HG03103 (cell line): ENCODE results near the gene ARPC2.

ENCODE experiments used
- ATAC-seq: cut with Tn5 transposase; IDR thresholded peaks from one replicate; pipeline ENCODE4 v1.9.1; 2021; ENCODE audit warnings: low read depth; ENCODE audit not compliant: unreplicated experiment

ARPC2 gene

DNA sequence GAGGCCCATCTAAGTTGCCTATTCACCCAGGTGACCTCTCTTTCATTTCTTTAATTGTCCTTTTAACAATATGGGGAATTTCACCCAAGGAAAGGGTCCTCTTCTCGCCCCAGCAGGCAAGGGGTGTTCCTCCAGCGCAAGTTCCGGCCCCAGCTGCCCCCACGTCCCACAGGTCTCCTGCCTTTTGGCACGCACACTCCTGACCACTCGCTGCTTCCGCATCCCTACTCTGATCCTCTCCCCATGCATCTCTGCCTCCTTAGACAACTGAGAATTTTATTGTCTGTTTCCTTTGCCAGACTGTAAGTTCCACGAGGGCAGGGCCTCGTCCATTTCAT lies 684 bp upstream of the ARPC2 start:
- ATAC-seq = no peak

GRCh38 chr2:218217360-218218267 lies 625 bp downstream of the ARPC2 start:
- ATAC-seq = no peak

DNA sequence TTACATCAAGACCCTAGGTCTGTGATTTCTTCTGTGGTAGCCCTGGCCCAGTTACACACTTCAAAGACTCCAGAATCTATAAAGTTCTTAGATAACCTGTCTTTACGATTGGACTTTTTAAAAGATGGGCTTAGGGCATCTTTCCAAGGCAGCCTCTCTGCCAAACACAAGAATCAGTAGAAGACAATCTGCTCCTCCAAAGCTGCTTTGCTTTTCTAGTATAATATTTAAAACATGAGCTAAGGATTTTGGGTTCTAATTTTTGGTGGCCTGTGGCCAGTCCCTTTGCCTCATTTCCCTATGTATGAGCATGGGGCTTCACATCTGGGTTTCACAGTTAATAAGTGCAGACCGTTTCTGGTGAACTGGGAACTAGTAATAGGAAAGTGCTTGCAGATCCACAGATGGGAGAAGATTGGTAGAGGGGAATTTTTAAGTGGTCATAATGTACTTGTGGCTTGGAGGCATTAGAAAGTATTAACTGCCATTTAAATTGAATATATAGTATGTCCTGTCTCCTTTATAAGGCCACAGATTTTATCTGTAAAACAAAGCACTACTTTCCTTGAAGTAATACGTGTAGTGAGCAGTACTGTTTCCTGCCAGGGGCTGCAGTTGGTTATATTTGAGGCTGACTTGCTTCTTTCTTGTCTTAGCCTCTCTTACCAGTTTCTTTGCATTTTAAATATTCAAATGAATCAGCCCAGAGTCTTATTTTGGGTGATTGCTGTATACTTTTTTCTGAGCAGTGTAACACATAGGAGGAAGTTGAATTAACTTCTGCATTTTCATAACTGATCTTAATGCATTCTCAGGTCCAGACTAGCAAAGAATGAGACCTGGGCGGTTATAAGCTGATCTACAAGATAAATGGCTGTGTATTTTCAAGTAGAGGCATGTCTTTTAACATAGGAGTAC lies 1.5 kb downstream of the ARPC2 start:
- ATAC-seq = peak; percentile 40

DNA sequence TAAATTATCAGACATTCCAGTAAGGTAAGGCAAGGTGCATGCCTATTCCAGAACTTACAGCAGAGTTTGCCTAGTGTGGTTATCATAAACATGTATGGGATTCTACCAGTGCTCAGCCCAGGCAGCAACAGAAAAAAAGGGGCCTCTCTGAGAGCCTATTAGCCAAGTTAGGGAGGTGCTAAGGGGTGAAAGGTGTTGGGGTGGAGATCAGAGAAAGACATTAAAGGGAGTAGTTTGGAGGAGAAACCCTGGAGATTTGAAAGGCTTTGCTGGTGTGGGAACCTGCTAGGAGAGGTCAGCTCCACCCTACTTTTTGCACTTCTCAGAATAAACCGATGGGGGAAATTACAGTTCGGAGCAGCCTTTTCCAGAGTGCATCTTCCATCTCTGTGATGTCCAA lies 2.9 kb downstream of the ARPC2 start:
- ATAC-seq = no peak

- no peak for ATAC-seq
Measured at GRCh38 chr2:218221000-218221399, 4.0 kb downstream of the ARPC2 start.

GRCh38 chr2:218223046-218223445 lies 6.1 kb downstream of the ARPC2 start:
- ATAC-seq = no peak

DNA sequence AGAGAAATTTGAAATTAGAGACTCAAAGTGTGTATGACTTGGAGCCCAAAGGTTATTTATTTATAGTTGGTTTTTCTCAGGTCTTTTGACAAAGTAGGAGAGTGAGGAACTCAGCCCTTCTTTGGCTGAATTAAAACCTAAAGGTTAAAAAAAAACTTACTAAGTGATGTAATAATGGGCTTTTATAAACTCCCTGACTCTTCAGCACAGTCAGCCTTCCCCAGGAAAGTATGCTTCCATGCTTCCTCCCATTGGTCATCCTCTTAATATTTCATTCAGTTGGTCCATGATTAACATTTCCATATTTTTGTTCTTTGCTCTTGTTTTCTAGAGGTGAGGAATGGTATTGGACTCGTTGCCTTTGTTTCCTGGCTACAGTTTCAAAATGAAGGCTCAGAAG lies 7.2 kb downstream of the ARPC2 start:
- ATAC-seq = no peak

DNA sequence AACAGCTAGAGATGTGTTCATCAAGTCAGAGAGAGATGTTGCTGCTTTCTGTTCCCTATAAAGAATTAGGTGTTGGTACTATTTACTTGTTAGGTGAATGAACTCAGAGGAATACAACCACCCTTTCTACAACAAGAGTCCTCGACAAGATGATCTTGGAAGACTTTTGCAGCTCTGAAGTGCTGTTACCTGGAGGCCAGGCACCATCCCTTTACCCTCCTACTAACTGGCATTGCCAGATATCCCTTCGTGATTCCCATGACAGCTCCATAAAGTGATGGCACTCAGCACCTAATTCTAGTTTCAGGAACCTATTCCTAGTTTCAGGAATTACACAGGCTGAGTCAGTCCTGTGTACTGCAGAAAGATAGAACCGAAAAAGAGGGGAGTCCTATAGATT lies 9.9 kb downstream of the ARPC2 start:
- ATAC-seq = no peak

GRCh38 chr2:218228366-218229090 lies 11.5 kb downstream of the ARPC2 start:
- ATAC-seq = no peak

GRCh38 chr2:218229239-218229638 lies 12.2 kb downstream of the ARPC2 start:
- peak; percentile 90 for ATAC-seq

GRCh38 chr2:218229851-218230250 lies 12.9 kb downstream of the ARPC2 start:
- no peak for ATAC-seq

DNA sequence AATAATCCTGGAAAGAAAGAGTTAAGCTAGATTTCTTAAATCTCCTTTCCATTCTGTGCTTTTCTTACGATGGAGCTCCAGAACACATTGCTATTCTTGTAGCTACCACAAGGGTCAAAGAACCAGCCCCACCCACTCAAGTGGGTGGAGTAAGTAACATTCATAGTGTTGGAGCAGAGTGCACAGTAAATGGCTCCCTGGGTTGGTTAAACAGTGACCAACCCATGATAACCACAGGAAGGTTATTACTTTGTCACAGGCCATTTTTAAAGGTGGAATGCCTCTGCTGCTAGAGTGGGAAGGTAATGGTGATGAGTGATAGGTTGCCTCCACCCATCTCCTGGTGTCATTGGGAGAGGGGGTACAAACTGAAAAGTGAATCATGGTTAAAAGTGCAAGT lies 13.9 kb downstream of the ARPC2 start:
- no peak for ATAC-seq

- ATAC-seq = no peak
Measured at GRCh38 chr2:218233543-218233942, 16.6 kb downstream of the ARPC2 start.

DNA sequence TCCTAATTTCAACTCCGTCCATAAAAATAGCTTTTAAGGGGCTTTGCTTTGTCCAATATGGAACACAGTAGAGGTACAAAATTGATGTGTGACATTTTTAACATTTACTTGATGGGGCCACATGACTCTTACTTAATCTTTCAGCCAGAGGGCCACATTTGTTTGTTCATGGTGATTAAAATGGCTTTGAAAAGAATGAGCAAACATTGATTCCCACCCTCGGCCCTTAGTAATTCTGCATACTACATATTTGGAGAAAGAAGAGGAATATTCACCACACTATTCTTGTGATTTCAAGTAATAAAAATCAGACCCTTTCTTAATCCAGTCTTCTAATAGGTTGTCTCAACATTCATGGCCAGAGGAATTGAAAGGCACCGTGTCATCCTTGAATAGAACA lies 17.5 kb downstream of the ARPC2 start:
- no peak for ATAC-seq

- ATAC-seq = no peak
Measured at GRCh38 chr2:218235017-218235416, 18.0 kb downstream of the ARPC2 start.

GRCh38 chr2:218236829-218237228 lies 19.8 kb downstream of the ARPC2 start:
- no peak for ATAC-seq

DNA sequence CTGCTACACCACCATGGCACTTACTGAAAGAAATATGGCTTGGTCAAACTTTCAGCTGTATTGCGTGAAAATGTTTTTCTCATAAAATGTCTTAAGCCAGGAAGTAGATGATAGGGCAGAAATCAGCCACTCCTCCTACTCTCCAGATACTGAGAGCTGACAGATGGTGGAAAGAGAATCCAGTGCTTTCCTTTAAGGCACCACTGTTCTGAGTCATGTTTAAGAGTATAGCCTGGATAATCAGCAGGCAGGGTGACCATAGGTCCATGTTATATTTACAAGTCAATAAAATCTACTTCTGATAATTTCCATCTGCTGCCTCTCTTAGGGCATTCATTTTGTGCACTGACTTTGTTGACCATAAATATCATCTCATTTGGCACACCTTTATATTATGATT lies 21.9 kb downstream of the ARPC2 start:
- no peak for ATAC-seq

GRCh38 chr2:218244204-218244603 lies 27.2 kb downstream of the ARPC2 start:
- no peak for ATAC-seq

- ATAC-seq = no peak
Measured at GRCh38 chr2:218244665-218245064, 27.7 kb downstream of the ARPC2 start.

- ATAC-seq = no peak
Measured at GRCh38 chr2:218245214-218245613, 28.2 kb downstream of the ARPC2 start.

GRCh38 chr2:218249691-218250090 lies 32.7 kb downstream of the ARPC2 start:
- no peak for ATAC-seq
